COLO668 (cell line): ENCODE data around the gene ADCY4.

Experiments
- DNase-seq: peaks from one replicate; lab custom pipeline; 2025; ENCODE audit not compliant: unreplicated experiment; lab: John Stamatoyannopoulos, UW

Gene ADCY4

DNA sequence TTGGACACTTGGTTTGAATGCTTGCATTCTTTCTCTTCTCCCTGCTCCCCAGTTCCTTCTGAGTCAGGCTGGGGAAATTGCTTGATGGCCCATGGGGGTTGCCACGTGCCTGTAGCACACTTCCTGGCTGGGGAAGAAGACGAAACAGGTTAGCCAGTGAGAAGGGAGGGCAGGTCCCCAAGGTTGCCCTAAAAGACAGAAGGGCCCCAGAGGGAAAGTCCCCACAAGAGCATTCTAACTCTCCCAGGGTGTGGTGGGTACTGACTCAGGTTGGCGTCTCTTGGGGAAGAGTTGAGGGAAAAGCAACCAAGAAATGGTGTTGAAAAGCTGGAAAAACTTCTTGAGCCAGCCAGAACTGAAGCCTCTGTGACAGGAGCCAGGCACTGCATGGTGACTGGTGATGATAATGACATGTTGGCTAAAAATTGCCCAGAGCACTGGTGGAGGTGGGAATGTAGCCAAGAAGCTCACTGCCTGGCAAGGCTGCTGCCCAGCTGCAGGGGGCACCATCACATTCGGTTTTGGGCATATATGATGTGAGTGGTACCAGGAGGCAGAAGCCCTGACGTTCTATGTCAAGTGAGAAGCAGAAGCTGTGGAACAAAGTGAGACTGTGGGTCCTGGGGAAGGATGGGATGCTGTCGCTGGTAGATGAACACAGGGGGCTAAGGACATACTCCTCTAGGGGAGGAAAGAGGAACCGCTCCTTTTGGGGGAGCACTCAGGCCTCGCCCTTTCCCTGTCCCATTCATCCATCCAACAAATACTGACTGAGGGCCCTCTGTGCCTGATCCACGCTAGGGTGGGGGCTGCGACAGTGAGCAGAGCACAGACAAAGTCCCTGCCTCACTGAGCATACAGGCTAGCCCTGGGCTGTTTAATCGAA lies 55.3 kb downstream of the ADCY4 start:
- DNase-seq = no peak

DNA sequence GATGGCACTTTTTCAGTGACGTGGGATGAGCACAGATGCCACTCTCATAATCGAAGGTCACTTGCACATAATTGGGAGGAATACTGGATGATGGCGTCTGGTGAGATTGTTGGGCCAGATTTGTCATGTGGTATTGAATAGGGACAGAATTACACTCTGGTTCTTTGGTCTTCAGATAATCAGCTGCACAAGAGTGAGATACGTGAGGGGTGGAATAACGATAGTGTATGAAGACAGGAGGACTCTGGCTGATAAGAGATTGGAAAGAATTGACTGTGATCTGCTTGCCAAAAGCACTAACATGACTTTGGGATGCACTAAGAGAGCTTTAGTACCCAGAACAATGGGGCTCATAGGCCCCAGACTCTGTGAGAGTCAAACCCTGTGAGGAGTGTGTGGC lies 56.4 kb downstream of the ADCY4 start:
- DNase-seq = no peak

DNA sequence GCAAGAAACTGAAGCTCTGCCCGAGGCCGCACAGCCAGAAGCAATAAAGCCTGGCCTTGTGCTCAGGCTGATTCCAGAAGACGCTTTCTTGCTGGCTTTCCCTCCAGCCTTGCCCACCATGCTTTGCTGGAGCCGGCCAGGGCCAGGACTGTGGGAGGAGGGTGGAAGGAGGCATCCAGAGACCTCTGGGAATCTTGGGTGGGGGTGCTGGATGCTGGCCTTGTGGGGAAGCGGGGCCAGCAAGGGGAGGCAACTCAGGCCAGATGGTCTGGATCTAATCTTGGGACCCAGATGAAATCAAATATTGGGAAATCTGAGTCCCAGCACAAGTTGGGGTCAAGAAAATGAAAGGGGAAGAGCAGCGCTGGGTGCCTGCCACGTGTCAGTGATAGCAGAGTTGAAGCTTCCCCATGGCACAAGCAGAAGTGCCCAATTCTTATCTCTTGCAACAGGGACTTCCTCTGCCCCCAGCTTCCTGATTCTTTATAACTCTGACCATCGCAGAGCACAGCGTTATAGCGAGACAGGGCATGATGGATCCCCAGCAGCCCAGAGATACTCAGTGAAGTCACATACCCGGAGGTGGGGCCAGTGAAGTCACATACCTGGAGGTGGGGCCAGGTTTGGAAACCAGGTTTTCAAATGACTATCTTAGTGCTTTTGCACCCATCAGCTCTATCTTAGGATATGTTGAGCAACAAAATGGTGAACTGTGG lies 57.1 kb downstream of the ADCY4 start:
- no peak for DNase-seq

GRCh38 chr14:24277071-24277470 lies 57.8 kb downstream of the ADCY4 start:
- DNase-seq = no peak

DNA sequence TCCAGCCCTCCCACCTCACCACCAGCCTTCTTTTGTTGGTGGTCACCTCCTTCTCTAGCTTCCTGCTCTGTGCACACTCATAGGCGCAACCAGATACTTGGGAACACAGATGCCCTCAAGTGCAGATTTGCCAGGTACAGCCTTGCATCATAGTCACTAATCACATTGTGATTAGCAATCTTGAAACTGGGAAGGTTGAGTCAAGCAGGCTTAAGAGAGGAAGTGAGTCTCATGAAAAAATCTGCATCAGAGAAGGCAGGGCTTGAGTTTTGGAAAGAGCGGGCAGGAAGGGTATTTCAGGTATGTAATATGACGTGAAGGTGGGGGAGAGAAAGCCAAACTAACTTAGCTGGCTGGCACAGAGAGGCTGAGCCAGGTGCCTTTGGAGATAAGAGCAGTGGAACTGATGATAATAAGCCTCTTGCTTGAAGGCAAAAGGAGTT lies 60.7 kb downstream of the ADCY4 start:
- no peak for DNase-seq

DNA sequence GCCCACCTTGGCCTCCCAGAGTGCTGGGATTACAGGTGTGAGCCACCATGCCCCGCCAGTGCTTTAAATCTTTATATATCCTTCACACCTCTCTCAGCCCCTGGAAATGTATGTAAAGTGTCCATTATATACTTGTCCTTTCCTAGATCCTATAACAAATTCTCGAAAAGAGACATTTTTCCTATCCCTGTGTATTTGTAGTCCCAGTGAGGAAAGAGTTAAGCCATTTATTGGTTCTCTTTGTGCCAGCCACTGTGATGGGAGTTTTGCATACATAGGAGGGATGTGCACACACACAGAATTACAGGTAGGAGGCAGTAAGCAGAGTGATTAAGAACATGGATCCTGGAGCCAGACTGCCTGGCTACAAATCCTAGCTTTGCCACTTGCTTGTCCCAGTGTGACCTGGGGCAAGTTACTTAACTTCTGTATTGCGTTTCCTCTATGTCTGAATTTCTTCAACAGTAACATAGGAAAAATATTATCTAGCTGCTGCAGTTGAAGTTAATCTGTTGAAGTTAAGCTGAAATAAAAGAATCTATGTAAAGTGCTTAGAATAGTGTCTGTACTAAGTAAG lies 61.4 kb downstream of the ADCY4 start:
- no peak for DNase-seq

DNA sequence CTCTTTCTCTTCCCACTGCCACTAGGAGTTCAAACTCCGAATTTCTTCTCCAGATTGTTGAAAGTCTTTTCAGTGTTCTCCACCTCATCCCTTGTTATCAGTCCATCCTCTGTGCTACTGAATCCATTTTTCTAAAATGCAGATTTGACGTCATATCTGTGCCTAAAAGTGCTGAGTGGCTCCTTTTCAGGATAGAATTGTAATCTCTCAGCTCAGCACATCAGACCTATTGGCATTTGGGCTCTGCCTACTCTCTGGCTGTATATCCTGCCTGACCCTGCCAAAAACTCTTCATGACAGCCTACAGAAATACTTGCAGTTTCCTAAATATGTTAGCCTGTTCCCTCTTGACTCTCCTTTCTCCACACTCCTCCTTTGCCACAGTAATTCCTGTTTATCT lies 62.4 kb downstream of the ADCY4 start:
- DNase-seq = no peak

- no peak for DNase-seq
Observed at GRCh38 chr14:24271834-24272263, 63.0 kb downstream of the ADCY4 start.

- peak; percentile 98 for DNase-seq
Observed at GRCh38 chr14:24271134-24271833, 63.6 kb downstream of the ADCY4 start, which contains the start of gene RABGGTA. RABGGTA (minus strand) TSS chr14:24271597; CDS start chr14:24271115, 482 bp downstream.

DNA sequence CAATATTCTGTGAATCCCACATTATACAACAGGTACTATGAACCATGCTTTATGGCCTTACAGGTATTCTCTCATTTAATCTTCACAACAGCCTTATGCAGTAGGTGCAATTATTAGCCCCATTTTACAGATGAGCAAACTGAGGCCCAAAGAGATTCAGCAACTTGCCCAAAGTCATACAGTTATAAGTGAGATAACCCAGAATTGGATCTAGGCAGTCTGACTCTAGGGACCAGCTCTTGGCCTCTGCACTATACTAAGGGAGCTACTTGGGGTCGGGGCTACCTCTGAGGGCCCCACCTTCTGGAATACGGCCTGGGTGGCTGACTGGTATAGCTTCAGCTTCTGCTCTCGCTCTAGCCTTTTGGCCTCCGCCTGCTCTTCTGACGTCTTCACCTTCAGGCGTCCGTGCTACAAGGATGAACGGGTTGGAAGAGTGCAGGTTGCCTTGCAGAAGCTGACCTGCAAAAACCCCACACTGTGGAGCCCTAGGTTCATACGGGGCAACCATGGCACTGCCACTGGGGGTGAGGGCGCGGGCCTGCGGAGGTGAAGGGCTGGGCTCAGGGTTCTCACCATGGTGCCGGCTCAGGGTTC lies 64.2 kb downstream of the ADCY4 start:
- DNase-seq = no peak

- DNase-seq = no peak
Observed at GRCh38 chr14:24269910-24270536, 64.8 kb downstream of the ADCY4 start.

DNA sequence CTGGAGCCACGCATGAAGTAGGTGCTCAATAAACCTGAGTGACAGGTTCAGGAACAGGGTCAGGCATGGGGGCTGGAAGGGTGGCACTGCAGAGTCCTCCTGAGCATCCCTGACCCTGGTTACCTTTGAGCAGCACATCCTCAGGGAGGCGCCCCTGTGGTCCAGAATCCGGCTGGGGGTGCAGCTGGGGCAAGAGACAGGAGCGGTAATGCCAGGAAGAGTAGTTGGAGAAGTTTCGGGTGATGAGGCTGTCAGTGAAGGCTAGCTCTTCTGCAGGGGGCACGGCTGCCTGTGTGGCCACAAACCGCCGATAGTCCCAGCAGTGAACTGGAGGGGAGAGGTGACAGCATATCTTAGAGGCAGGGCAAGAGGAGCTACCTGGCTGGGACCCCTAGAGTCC lies 65.5 kb downstream of the ADCY4 start:
- DNase-seq = no peak
